Endothelial cell (in vitro differentiated cells): ENCODE measurements around the gene SHC3. TPM values are rescaled to one million over a fixed set of nuclear protein-coding genes. Genes with fewer than 3 reads are reported as not detected.

ENCODE experiments used
- DNase-seq: peaks from one replicate; pipeline ENCODE4 v3.0.0; 2021; ENCODE audit warnings: low spot score
- H3K27ac Mint-ChIP-seq: one replicate; pipeline ENCODE4 v1.8.0; 2021; ENCODE audit warnings: mixed read lengths, inconsistent platforms; ENCODE audit not compliant: unreplicated experiment
- H3K27me3 Mint-ChIP-seq: one replicate; pipeline ENCODE4 v1.8.0; 2021; ENCODE audit warnings: mild to moderate bottlenecking, moderate library complexity, mixed read lengths, inconsistent platforms; ENCODE audit not compliant: unreplicated experiment
- H3K36me3 Mint-ChIP-seq: one replicate; pipeline ENCODE4 v1.8.0; 2021; ENCODE audit warnings: mild to moderate bottlenecking, low read depth, mixed read lengths, inconsistent platforms; ENCODE audit not compliant: unreplicated experiment
- H3K4me1 Mint-ChIP-seq: one replicate; pipeline ENCODE4 v1.8.0; 2021; ENCODE audit warnings: mild to moderate bottlenecking, mixed read lengths, inconsistent platforms; ENCODE audit not compliant: unreplicated experiment
- H3K4me3 Mint-ChIP-seq: one replicate; pipeline ENCODE4 v1.8.0; 2021; ENCODE audit warnings: mild to moderate bottlenecking, mixed read lengths, inconsistent platforms; ENCODE audit not compliant: unreplicated experiment
- H3K9me3 Mint-ChIP-seq: one replicate; pipeline ENCODE4 v1.8.0; 2021; ENCODE audit warnings: mixed read lengths, inconsistent platforms; ENCODE audit not compliant: unreplicated experiment
- total RNA-seq: library from RNA; stranded (reverse); fragmentation: NEBNext Ultra II Directional; extraction: Animal tissue kit (Norgen Biotek cat#: 25700); gene quantifications from one replicate; pipeline ENCODE4 v1.2.1, GENCODE V29; 2021; ENCODE audit not compliant: unreplicated experiment
- TF ChIP-seq, protein P1 (sequence below): fragments of 200-600 bp; sonication (generic); IDR thresholded peaks from one replicate; pipeline ENCODE4 v1.5.0; 2021; ENCODE audit warnings: antibody characterized with exemption; ENCODE audit not compliant: unreplicated experiment

SHC3 gene
- total RNA-seq, 1 donor from 2014 or later = 6.5 TPM

DNA sequence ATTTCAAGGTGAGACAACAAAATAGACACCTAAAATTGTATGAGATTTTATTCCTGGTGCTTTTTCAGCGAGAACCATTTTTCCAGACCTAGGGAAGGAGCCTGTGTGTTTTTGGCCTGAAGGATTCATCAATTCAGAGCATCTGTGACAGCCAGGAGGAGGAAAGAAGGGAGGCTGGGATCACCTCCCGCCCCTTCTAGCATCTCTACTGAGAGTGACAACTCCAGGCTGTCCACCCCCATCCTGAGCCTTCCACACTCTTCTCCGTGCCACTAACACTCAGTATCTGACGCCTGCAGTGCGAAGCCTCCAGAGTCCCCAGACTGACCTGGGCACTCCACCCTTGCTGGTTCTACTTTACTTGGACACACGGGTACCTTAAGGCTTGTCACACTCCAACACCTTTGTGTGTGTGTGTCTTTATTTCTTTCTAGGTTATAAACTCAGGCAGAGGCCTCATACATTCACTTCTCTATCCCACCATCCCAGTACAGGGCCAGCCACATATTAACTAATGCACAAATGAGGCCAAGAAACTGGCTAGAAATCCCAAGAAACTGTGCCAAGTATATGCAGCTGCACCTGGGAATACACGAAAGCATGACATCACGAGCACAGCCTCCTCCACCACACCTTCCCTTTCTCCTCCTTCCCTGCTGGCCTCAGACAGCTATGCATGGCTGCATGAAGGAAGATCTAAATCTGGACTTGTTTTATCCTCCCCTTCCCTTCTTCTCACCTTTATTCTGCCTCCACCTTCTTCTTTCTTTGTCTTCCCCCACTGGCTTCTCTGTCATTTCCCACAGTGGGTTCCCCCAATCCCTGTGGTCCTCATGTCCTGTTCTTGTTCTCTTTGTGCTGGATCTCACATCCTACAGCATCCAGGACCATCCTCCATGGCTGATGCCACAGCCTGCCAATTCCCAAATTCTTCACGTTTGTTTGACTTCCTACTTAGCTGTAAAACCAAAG, 171.3 kb downstream of the SHC3 start:
- Mint-ChIP-seq H3K9me3 (no peaks in the 10 kb centered on the region), H3K27ac (no peak overlapping the region)
- DNase-seq = no peak

GRCh38 chr9:89006267-89006666, 172.4 kb downstream of the SHC3 start:
- Mint-ChIP-seq H3K36me3 (peaks cover 13% of the 10 kb centered on the region), H3K4me1 (peaks cover 10% of the 10 kb centered on the region), H3K27me3 (no peaks in the 10 kb centered on the region), H3K9me3 (no peaks in the 10 kb centered on the region), H3K27ac (no peak overlapping the region), H3K4me3 (no peak overlapping the region)
- TF ChIP-seq, protein P1, sequence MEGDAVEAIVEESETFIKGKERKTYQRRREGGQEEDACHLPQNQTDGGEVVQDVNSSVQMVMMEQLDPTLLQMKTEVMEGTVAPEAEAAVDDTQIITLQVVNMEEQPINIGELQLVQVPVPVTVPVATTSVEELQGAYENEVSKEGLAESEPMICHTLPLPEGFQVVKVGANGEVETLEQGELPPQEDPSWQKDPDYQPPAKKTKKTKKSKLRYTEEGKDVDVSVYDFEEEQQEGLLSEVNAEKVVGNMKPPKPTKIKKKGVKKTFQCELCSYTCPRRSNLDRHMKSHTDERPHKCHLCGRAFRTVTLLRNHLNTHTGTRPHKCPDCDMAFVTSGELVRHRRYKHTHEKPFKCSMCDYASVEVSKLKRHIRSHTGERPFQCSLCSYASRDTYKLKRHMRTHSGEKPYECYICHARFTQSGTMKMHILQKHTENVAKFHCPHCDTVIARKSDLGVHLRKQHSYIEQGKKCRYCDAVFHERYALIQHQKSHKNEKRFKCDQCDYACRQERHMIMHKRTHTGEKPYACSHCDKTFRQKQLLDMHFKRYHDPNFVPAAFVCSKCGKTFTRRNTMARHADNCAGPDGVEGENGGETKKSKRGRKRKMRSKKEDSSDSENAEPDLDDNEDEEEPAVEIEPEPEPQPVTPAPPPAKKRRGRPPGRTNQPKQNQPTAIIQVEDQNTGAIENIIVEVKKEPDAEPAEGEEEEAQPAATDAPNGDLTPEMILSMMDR = no peak
- no peak for DNase-seq

More for the DNA sequence above, 171.3 kb downstream of the SHC3 start:
- H3K36me3 Mint-ChIP-seq = peaks cover 4% of the 10 kb centered on the region
- no peaks in the 10 kb centered on the region for H3K27me3 Mint-ChIP-seq
- TF ChIP-seq, protein P1 = no peak
- peaks cover 7% of the 10 kb centered on the region for H3K4me1 Mint-ChIP-seq
- H3K4me3 Mint-ChIP-seq = no peak overlapping the region

GRCh38 chr9:89005323-89005722, 173.3 kb downstream of the SHC3 start:
- H3K4me3 Mint-ChIP-seq = no peak overlapping the region
- peaks cover 14% of the 10 kb centered on the region for H3K4me1 Mint-ChIP-seq
- H3K9me3 Mint-ChIP-seq = no peaks in the 10 kb centered on the region
- H3K27me3 Mint-ChIP-seq = no peaks in the 10 kb centered on the region
- H3K36me3 Mint-ChIP-seq = peaks cover 13% of the 10 kb centered on the region
- TF ChIP-seq, protein P1 = no peak
- no peak overlapping the region for H3K27ac Mint-ChIP-seq
- DNase-seq = no peak

- Mint-ChIP-seq H3K36me3 (peaks cover 13% of the 10 kb centered on the region), H3K4me3 (no peak overlapping the region), H3K27ac (no peak overlapping the region), H3K9me3 (no peaks in the 10 kb centered on the region), H3K27me3 (no peaks in the 10 kb centered on the region), H3K4me1 (peaks cover 14% of the 10 kb centered on the region)
- TF ChIP-seq, protein P1 = no peak
- DNase-seq = no peak
Observed at GRCh38 chr9:89002987-89003386, 175.6 kb downstream of the SHC3 start.

GRCh38 chr9:89001917-89002540, 176.6 kb downstream of the SHC3 start:
- H3K4me3 Mint-ChIP-seq = peak overlapping the region; percentile 16
- no peak for DNase-seq
- peaks cover 2% of the 10 kb centered on the region for H3K27me3 Mint-ChIP-seq
- TF ChIP-seq, protein P1 = no peak
- H3K4me1 Mint-ChIP-seq = peaks cover 14% of the 10 kb centered on the region
- H3K27ac Mint-ChIP-seq = no peak overlapping the region
- peaks cover 18% of the 10 kb centered on the region for H3K36me3 Mint-ChIP-seq
- H3K9me3 Mint-ChIP-seq = no peaks in the 10 kb centered on the region
